SH-SY5Y (cell line): ENCODE results near the gene ARF1.

Experiments used
- GATA2 ChIP-seq: IDR thresholded peaks from 2 replicates; pipeline ENCODE4 v1.6.1; 2011; ENCODE audit warnings: mild to moderate bottlenecking, low read depth, low read length
- GATA3 ChIP-seq: IDR thresholded peaks from 2 replicates; pipeline ENCODE4 v1.6.1; 2011; ENCODE audit warnings: low read depth, mild to moderate bottlenecking, low read length, moderate library complexity

GRCh38 chr1:228108055-228108690, 25.7 kb downstream of the ARF1 start:
- TF ChIP-seq GATA2 (no peak), GATA3 (no peak)
